Measurements from ENCODE around the gene CPLX3. TPM values are rescaled to one million over a fixed set of nuclear protein-coding genes. Genes with fewer than 3 reads are reported as not detected.

Gene CPLX3
- total and polyA plus RNA-seq, 2 donors (not counting 1 experiment from before 2014, with no cell fraction given), result not detected

GRCh38 chr15:74825866-74826265 is 561 bp upstream of the CPLX3 start:
- Histone ChIP-seq H3K9me3 (ENCODE audit: control insufficient read depth, insufficient read depth, low read depth, low read length) (no peaks in the 10 kb centered on the region), H3K4me3 (replicated peaks in 1 of 4; ENCODE audit: control extremely low read depth in 1 of 4, insufficient read depth in 1 of 4, low read depth in 3 of 4, low read length in 4 of 4) (no peak overlapping the region), H3K27ac (ENCODE audit: insufficient read depth, low read length) (no peak overlapping the region), H3K36me3 (ENCODE audit: control insufficient read depth, insufficient read depth, low read length) (no peaks in the 10 kb centered on the region), H3K9ac (ENCODE audit: insufficient read depth, low read length) (no peak overlapping the region), H2AFZ (ENCODE audit: low read length) (no peak overlapping the region), H4K20me1 (ENCODE audit: control insufficient read depth, extremely low read depth, insufficient read depth, low read length) (no peaks in the 10 kb centered on the region), H3K4me1 (ENCODE audit: control insufficient read depth, extremely low read depth, insufficient read depth, low read length) (no peaks in the 10 kb centered on the region), H3K79me2 (ENCODE audit: control insufficient read depth, insufficient read depth, low read length) (no peaks in the 10 kb centered on the region), H3K27me3 (ENCODE audit: control insufficient read depth, insufficient read depth, low read length) (peaks cover 23% of the 10 kb centered on the region), H3K4me2 (ENCODE audit: extremely low read depth, insufficient read depth, low read length) (no peak overlapping the region)
- no peak for DNase-seq (ENCODE audit: low read depth in 2 of 2)
- TF ChIP-seq EZH2 (IDR thresholded peaks at IDR 0.05; ENCODE audit: low read length, missing control alignments) (no peak), CTCF (conservative IDR thresholded peaks at IDR 0.05 in 1 of 2, IDR thresholded peaks at IDR 0.05 in 1 of 2; ENCODE audit: low read depth in 1 of 2, low read length in 2 of 2) (no peak)

- Histone ChIP-seq H3K9me3 (ENCODE audit: control insufficient read depth, insufficient read depth, low read depth, low read length) (no peaks in the 10 kb centered on the region), H3K27ac (ENCODE audit: insufficient read depth, low read length) (no peak overlapping the region), H3K36me3 (ENCODE audit: control insufficient read depth, insufficient read depth, low read length) (no peaks in the 10 kb centered on the region), H3K4me3 (replicated peaks in 1 of 4; ENCODE audit: control extremely low read depth in 1 of 4, insufficient read depth in 1 of 4, low read depth in 3 of 4, low read length in 4 of 4) (no peak overlapping the region), H3K4me2 (ENCODE audit: extremely low read depth, insufficient read depth, low read length) (no peak overlapping the region), H3K27me3 (ENCODE audit: control insufficient read depth, insufficient read depth, low read length) (peaks cover 17% of the 10 kb centered on the region), H3K79me2 (ENCODE audit: control insufficient read depth, insufficient read depth, low read length) (no peaks in the 10 kb centered on the region), H3K9ac (ENCODE audit: insufficient read depth, low read length) (no peak overlapping the region), H3K4me1 (ENCODE audit: control insufficient read depth, extremely low read depth, insufficient read depth, low read length) (no peaks in the 10 kb centered on the region), H2AFZ (ENCODE audit: low read length) (no peak overlapping the region), H4K20me1 (ENCODE audit: control insufficient read depth, extremely low read depth, insufficient read depth, low read length) (no peaks in the 10 kb centered on the region)
- TF ChIP-seq EZH2 (IDR thresholded peaks at IDR 0.05; ENCODE audit: low read length, missing control alignments) (no peak), CTCF (conservative IDR thresholded peaks at IDR 0.05 in 1 of 2, IDR thresholded peaks at IDR 0.05 in 1 of 2; ENCODE audit: low read depth in 1 of 2, low read length in 2 of 2) (no peak)
- DNase-seq (ENCODE audit: low read depth in 2 of 2), result no peak
Measured at GRCh38 chr15:74826921-74827320, 494 bp downstream of the CPLX3 start.

DNA sequence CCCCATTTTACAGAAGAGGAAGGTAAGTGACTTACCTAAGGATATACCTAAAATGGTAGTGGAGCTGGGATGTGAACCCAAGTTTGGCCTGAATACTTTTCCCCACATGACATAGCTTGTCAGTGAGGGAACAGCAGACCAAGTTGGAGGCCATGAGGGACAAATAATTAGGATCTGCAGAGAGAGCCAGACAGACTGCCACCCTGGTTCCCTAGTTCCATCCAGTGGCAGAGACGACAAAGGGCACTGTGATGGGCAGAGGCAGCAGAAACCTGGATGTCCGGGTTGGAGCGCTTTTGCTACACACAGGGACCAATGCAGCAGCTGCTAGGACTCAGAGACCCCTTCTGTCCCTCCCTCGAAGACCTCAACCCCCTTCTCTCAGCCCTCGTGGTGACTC is 1.2 kb downstream of the CPLX3 start:
- H3K4me1 ChIP-seq (ENCODE audit: control insufficient read depth, extremely low read depth, insufficient read depth, low read length), result no peaks in the 10 kb centered on the region
- H3K9me3 ChIP-seq (ENCODE audit: control insufficient read depth, insufficient read depth, low read depth, low read length), result no peaks in the 10 kb centered on the region
- DNase-seq (ENCODE audit: low read depth in 2 of 2), result no peak
- no peaks in the 10 kb centered on the region for H3K79me2 ChIP-seq (ENCODE audit: control insufficient read depth, insufficient read depth, low read length)
- H3K36me3 ChIP-seq (ENCODE audit: control insufficient read depth, insufficient read depth, low read length), result no peaks in the 10 kb centered on the region
- no peak overlapping the region for H3K9ac ChIP-seq (ENCODE audit: insufficient read depth, low read length)
- H2AFZ ChIP-seq (ENCODE audit: low read length), result no peak overlapping the region
- no peaks in the 10 kb centered on the region for H4K20me1 ChIP-seq (ENCODE audit: control insufficient read depth, extremely low read depth, insufficient read depth, low read length)
- no peak overlapping the region for H3K27ac ChIP-seq (ENCODE audit: insufficient read depth, low read length)
- no peak for TF ChIP-seq EZH2 (IDR thresholded peaks at IDR 0.05; ENCODE audit: low read length, missing control alignments)
- no peak for TF ChIP-seq CTCF (conservative IDR thresholded peaks at IDR 0.05 in 1 of 2, IDR thresholded peaks at IDR 0.05 in 1 of 2; ENCODE audit: low read depth in 1 of 2, low read length in 2 of 2)
- H3K4me2 ChIP-seq (ENCODE audit: extremely low read depth, insufficient read depth, low read length), result no peak overlapping the region
- H3K4me3 ChIP-seq (replicated peaks in 1 of 4; ENCODE audit: control extremely low read depth in 1 of 4, insufficient read depth in 1 of 4, low read depth in 3 of 4, low read length in 4 of 4), result no peak overlapping the region
- H3K27me3 ChIP-seq (ENCODE audit: control insufficient read depth, insufficient read depth, low read length), result peaks cover 17% of the 10 kb centered on the region

Data from fibroblast of lung (primary cell).